Right ventricle myocardium superior (tissue), 1 donor: ENCODE results near the gene FDX2. TPM values are rescaled to one million over a fixed set of nuclear protein-coding genes. Genes with fewer than 3 reads are reported as not detected.

Experiments
- ATAC-seq: fragments of 200-7000 bp; cut with Tn5 transposase; one replicate; pipeline ENCODE4 v1.9.1; 2020; ENCODE audit warnings: mild to moderate bottlenecking; ENCODE audit not compliant: poor library complexity
- DNase-seq: peaks from one replicate; pipeline ENCODE4 v3.0.0-alpha.2; 2020
- intact Hi-C: fragments of 100-400 bp; cut with DNase I; formaldehyde crosslinking; loops from one replicate; pipeline ENCODE4 v1.11.2; 2022
- total RNA-seq: library from RNA; stranded (reverse); fragmentation: NEBNext Ultra II Directional; extraction: Animal tissue kit (Norgen Biotek cat#: 25700); gene quantifications from one replicate; pipeline ENCODE4 v1.2.1, GENCODE V29; 2021
- donor health status: DM: no; HTN: yes; CAD: no; lungs with severe emphysema.

Gene FDX2
- total RNA-seq, 1 donor from 2014 or later: 19.8 TPM

GRCh38 chr19:10269333-10270179 lies 46.3 kb downstream of the FDX2 start:
- intact Hi-C loops: loop anchor here (2.0 kb wide), 1 partner anchor 119 kb away; no protein-coding TSS in a partner anchor
- ATAC-seq (peak; percentile 86), DNase-seq (peak; percentile 94)

- ATAC-seq (no peak), DNase-seq (no peak)
- intact Hi-C loops: loop anchor here (2.0 kb wide), 1 partner anchor 121 kb away; no protein-coding TSS in a partner anchor
These were observed 47.7 kb downstream of the FDX2 start for GRCh38 chr19:10268071-10268470.

- intact Hi-C loops: no loop called here
- ATAC-seq (no peak), DNase-seq (no peak)
These were observed 49.1 kb downstream of the FDX2 start for GRCh38 chr19:10266706-10267105.

- intact Hi-C loops: no loop called here
- DNase-seq (no peak), ATAC-seq (no peak)
These were observed 53.0 kb downstream of the FDX2 start for GRCh38 chr19:10262771-10263170.

- intact Hi-C loops: no loop called here
These were observed 55.7 kb downstream of the FDX2 start for GRCh38 chr19:10260141-10260584.

More at GRCh38 chr19:10260141-10260584, 55.7 kb downstream of the FDX2 start:
- ATAC-seq (no peak), DNase-seq (no peak)

Other genes with a start within 250 kb of the FDX2 start
- 8.5 TPM for gene SHFL, start 229.7 kb downstream of the FDX2 start, total RNA-seq
- gene ANGPTL6, start 213.3 kb downstream of the FDX2 start, total RNA-seq: not detected
- gene PPAN, start 209.7 kb downstream of the FDX2 start, total RNA-seq: 20.0 TPM
- 4.9 TPM for gene P2RY11, start 204.3 kb downstream of the FDX2 start, total RNA-seq
- 153 TPM for gene EIF3G, start 196.1 kb downstream of the FDX2 start, total RNA-seq
- 22.7 TPM for gene DNMT1, start 121.1 kb downstream of the FDX2 start, total RNA-seq
- gene S1PR2, start 84.7 kb downstream of the FDX2 start, total RNA-seq: 5.9 TPM
- 72.4 TPM for gene MRPL4, start 63.8 kb downstream of the FDX2 start, total RNA-seq
- 6.4 TPM for gene ICAM1, start 44.9 kb downstream of the FDX2 start, total RNA-seq
- gene ICAM4, start 29.1 kb downstream of the FDX2 start, total RNA-seq: 0.46 TPM
- gene ICAM5, start 26.1 kb downstream of the FDX2 start, total RNA-seq: 0.11 TPM
- gene ZGLP1, start 6.2 kb downstream of the FDX2 start, total RNA-seq: 0.91 TPM
- 9.9 TPM for gene RAVER1, start 17.5 kb upstream of the FDX2 start, total RNA-seq
- 31.0 TPM for gene ICAM3, start 23.6 kb upstream of the FDX2 start, total RNA-seq
- 60.3 TPM for gene TYK2, start 64.6 kb upstream of the FDX2 start, total RNA-seq
- gene CDC37, start 87.5 kb upstream of the FDX2 start, total RNA-seq: 146 TPM
- gene PDE4A, start 104.5 kb upstream of the FDX2 start, total RNA-seq: 36.8 TPM
- gene KEAP1, start 187.3 kb upstream of the FDX2 start, total RNA-seq: 78.3 TPM
- 0.13 TPM for gene S1PR5, start 201.4 kb upstream of the FDX2 start, total RNA-seq
- 46.4 TPM for gene ATG4D, start 227.9 kb upstream of the FDX2 start, total RNA-seq
- 10.4 TPM for gene KRI1, start 250.0 kb upstream of the FDX2 start, total RNA-seq